ENCODE measurements around the gene CFAP46. TPM values are rescaled to one million over a fixed set of nuclear protein-coding genes. Genes with fewer than 3 reads are reported as not detected.
"Not testable (repeated sequence)": the region's sequence is repeated elsewhere in the genome, so short reads cannot be mapped to it uniquely, and the experiment has no call there.

CFAP46 gene
- total and polyA plus RNA-seq, 3 experiments from 2014 or later, result 0.09 TPM; not detected in 2

DNA sequence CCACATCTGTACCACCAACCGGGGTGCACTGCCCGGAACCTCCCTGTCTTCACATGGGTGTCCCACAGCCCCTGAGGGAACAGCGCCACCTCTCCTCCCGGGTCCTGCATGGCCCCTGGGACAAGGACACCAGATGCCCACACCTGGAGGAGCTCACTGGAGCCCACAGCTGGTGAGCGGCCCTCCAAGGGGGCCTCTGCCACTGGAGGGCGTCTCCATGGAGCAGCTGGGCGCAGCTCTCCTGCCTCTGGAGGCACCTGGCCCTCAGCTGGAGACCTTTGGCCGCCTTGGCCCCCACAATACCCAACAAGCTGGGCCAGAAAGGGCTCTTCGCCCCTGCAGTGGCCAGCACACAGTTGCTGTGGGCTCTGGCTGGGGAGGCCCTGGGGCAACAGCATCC is 149.2 kb downstream of the CFAP46 start:
- Mint-ChIP-seq H3K27me3 (peaks cover 0 to 2% of the 10 kb centered on the region in 2 donors), H3K4me1 (no peaks in the 10 kb centered on the region), H3K36me3 (no peaks in the 10 kb centered on the region), H3K27ac (no peak overlapping the region), H3K9me3 (no peaks in the 10 kb centered on the region), H3K4me3 (no peak overlapping the region)
- ChIA-PET POLR2A (no interaction called here), CTCF (no interaction called here)
- DNase-seq, result no peak
- no peak overlapping the region for H3K27ac ChIP-seq (ENCODE audit: low read depth, low read length)
- no peaks in the 10 kb centered on the region for H3K27me3 ChIP-seq (ENCODE audit: insufficient read depth, low read length, poor library complexity, severe bottlenecking)
- no peak overlapping the region for H3K4me3 ChIP-seq (ENCODE audit: low read length)
- H3K9me3 ChIP-seq (ENCODE audit: low read length), result no peaks in the 10 kb centered on the region
- H3K4me1 ChIP-seq (ENCODE audit: insufficient read depth, low read length), result no peaks in the 10 kb centered on the region
- H3K36me3 ChIP-seq (ENCODE audit: insufficient read depth, low read length), result no peaks in the 10 kb centered on the region

DNA sequence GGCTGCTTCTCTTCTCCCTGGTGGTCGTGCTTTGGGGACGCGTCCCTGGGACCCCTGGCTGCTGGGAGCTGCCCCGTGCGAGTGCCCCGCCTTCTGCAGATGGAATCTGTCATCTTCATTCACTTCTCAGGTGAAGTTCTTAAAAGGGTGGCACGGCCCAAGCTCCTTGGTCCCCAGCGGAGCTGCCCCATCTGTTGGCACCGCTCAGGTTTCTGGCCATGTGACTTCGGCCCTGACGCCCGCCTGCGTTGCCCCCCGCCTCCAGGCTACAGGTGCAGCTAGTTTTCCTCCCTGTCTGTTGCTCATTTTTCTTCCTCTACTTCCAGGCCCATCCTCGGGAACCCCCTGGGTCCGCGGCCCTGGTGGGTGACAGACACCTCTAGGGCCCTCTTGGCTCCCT is 149.6 kb downstream of the CFAP46 start:
- Histone ChIP-seq H3K9me3 (ENCODE audit: low read length) (no peaks in the 10 kb centered on the region), H3K4me3 (ENCODE audit: low read length) (no peak overlapping the region), H3K36me3 (ENCODE audit: insufficient read depth, low read length) (no peaks in the 10 kb centered on the region), H3K27me3 (ENCODE audit: insufficient read depth, low read length, poor library complexity, severe bottlenecking) (no peaks in the 10 kb centered on the region), H3K27ac (ENCODE audit: low read depth, low read length) (no peak overlapping the region), H3K4me1 (ENCODE audit: insufficient read depth, low read length) (no peaks in the 10 kb centered on the region)
- Mint-ChIP-seq H3K4me1 (no peaks in the 10 kb centered on the region), H3K27ac (no peak overlapping the region), H3K36me3 (no peaks in the 10 kb centered on the region), H3K27me3 (peaks cover 0 to 2% of the 10 kb centered on the region in 2 donors), H3K9me3 (no peaks in the 10 kb centered on the region), H3K4me3 (no peak overlapping the region)
- CTCF ChIA-PET, result no interaction called here
- DNase-seq, result no peak
- POLR2A ChIA-PET, result no interaction called here

DNA sequence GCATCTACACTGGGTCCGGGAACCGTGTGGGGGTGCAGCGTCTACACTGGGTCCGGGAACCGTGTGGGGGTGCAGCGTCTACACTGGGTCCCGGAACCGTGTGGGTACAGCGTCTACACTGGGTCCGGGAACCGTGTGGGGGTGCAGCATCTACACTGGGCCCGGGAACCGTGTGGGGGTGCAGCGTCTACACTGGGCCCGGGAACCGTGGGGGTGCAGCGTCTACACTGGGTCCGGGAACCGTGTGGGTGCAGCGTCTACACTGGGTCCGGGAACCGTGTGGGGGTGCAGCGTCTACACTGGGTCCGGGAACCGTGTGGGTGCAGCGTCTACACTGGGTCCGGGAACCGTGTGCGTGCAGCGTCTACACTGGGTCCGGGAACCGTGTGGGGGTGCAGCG is 150.3 kb downstream of the CFAP46 start:
- H3K4me3 ChIP-seq (ENCODE audit: low read length); H3K27ac ChIP-seq (ENCODE audit: low read depth, low read length); DNase-seq; H3K4me3 Mint-ChIP-seq; H3K27ac Mint-ChIP-seq; H3K9me3 ChIP-seq (ENCODE audit: low read length); H3K4me1 ChIP-seq (ENCODE audit: insufficient read depth, low read length); H3K9me3 Mint-ChIP-seq; H3K36me3 ChIP-seq (ENCODE audit: insufficient read depth, low read length); H3K27me3 ChIP-seq (ENCODE audit: insufficient read depth, low read length, poor library complexity, severe bottlenecking); H3K36me3 Mint-ChIP-seq; H3K4me1 Mint-ChIP-seq; POLR2A ChIA-PET; H3K27me3 Mint-ChIP-seq; CTCF ChIA-PET: not testable (repeated sequence)

DNA sequence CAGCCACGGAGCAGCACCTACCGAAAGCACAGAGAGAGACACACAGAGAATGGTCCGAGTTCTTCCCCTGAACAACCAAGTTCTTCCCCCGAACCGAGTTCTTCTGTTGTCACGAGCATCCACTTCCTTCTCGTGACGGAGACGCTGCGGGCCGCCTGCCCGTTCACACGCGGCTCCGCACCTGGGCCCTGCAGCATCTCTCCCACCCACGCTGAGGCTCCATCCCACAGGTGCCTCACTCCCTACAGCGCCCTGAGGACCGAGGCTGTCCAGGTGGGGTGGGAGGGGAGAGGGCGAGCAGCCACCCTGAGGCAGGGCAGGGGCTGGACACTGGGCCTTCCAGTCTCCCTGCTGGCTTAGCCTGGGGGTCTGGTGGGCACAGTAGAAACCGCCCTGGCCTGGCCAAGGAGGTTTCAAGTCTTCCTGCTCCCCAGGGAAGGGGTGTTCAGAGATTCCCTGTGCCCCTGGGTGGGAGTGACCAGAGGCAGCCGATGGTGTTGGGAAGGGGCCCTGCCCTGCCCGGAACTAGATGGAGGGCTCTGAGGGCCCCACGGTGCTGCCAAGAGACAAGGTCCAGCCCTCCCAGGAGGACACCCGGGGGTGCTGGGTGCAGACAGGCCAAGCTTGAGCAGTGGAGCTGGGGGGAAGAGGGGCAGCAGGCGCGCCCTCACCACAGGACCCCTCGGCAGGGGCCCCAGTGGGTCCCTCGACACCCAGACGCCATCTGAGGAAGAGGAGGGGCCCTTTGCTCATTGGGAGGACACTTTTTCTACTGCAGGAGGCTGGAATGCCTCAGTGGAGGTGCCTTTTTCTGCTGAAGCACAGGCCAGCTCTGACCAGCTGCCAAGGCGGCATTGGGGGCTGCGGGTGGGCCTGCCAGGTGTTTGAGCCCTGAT is 151.2 kb downstream of the CFAP46 start:
- Histone ChIP-seq H3K4me3 (ENCODE audit: low read length) (no peak overlapping the region), H3K27me3 (ENCODE audit: insufficient read depth, low read length, poor library complexity, severe bottlenecking) (no peaks in the 10 kb centered on the region), H3K4me1 (ENCODE audit: insufficient read depth, low read length) (no peaks in the 10 kb centered on the region), H3K9me3 (ENCODE audit: low read length) (no peaks in the 10 kb centered on the region), H3K27ac (ENCODE audit: low read depth, low read length) (no peak overlapping the region), H3K36me3 (ENCODE audit: insufficient read depth, low read length) (no peaks in the 10 kb centered on the region)
- Mint-ChIP-seq H3K9me3 (no peaks in the 10 kb centered on the region), H3K4me3 (no peak overlapping the region), H3K27ac (no peak overlapping the region), H3K4me1 (no peaks in the 10 kb centered on the region), H3K27me3 (peaks cover 0 to 2% of the 10 kb centered on the region in 2 donors), H3K36me3 (no peaks in the 10 kb centered on the region)
- DNase-seq, result no peak
- ChIA-PET CTCF (no interaction called here), POLR2A (no interaction called here)

DNA sequence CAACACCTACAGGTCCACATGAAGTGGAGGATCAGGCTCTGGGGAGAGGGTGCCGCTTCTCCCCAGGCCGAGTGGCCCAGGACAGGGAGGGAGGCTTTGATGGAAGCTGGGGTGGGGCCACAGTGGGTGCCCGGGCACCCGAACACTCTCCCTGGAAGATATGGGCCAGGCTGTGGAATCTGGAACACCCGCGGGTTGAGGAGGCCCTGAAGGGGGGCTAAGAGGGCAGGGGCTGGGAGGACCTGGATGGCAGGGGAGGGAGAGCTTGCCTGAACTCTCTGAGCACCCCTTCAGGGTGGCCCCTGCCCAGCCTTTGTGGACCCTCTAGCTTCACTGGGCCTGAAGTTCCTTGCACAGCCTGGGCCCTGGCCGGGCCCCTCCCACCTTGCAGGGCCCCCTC is 151.9 kb downstream of the CFAP46 start:
- Histone ChIP-seq H3K27me3 (ENCODE audit: insufficient read depth, low read length, poor library complexity, severe bottlenecking) (no peaks in the 10 kb centered on the region), H3K4me3 (ENCODE audit: low read length) (no peak overlapping the region), H3K4me1 (ENCODE audit: insufficient read depth, low read length) (no peaks in the 10 kb centered on the region), H3K27ac (ENCODE audit: low read depth, low read length) (no peak overlapping the region), H3K36me3 (ENCODE audit: insufficient read depth, low read length) (no peaks in the 10 kb centered on the region), H3K9me3 (ENCODE audit: low read length) (no peaks in the 10 kb centered on the region)
- Mint-ChIP-seq H3K9me3 (no peaks in the 10 kb centered on the region), H3K4me1 (no peaks in the 10 kb centered on the region), H3K27ac (no peak overlapping the region), H3K36me3 (no peaks in the 10 kb centered on the region), H3K27me3 (peaks cover 0 to 2% of the 10 kb centered on the region in 2 donors), H3K4me3 (no peak overlapping the region)
- DNase-seq, result no peak
- CTCF ChIA-PET, result no interaction called here
- POLR2A ChIA-PET, result no interaction called here

DNA sequence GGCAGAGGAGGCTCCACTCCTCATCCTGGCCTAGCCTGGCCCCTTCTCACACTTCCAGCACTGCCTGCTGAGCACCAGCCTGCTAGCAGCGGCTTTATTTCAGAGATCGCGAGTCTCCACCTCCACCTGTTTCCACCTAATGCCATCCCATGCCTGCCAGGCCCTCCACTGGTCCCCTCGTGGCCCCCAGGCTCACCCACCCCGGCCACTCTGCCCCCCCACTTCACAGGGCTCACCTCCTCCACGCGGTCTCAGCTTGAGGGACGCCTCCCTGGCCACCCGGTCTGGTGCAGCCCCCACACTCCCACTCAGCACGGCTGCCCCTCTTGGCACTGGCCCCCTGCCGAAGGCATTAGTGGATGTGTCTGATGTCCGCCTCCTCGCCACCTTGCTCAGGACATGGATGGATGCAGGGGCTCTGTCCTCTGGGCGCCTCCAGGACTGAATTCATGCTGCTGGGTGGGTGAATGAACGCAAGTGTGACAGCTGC is 152.7 kb downstream of the CFAP46 start:
- Histone ChIP-seq H3K36me3 (ENCODE audit: insufficient read depth, low read length) (no peaks in the 10 kb centered on the region), H3K4me3 (ENCODE audit: low read length) (no peak overlapping the region), H3K9me3 (ENCODE audit: low read length) (no peaks in the 10 kb centered on the region), H3K27me3 (ENCODE audit: insufficient read depth, low read length, poor library complexity, severe bottlenecking) (no peaks in the 10 kb centered on the region), H3K4me1 (ENCODE audit: insufficient read depth, low read length) (no peaks in the 10 kb centered on the region), H3K27ac (ENCODE audit: low read depth, low read length) (no peak overlapping the region)
- Mint-ChIP-seq H3K36me3 (no peaks in the 10 kb centered on the region), H3K27ac (no peak overlapping the region), H3K27me3 (peaks cover 0 to 2% of the 10 kb centered on the region in 2 donors), H3K4me1 (no peaks in the 10 kb centered on the region), H3K9me3 (no peaks in the 10 kb centered on the region), H3K4me3 (no peak overlapping the region)
- POLR2A ChIA-PET, result no interaction called here
- CTCF ChIA-PET, result no interaction called here
- no peak for DNase-seq

DNA sequence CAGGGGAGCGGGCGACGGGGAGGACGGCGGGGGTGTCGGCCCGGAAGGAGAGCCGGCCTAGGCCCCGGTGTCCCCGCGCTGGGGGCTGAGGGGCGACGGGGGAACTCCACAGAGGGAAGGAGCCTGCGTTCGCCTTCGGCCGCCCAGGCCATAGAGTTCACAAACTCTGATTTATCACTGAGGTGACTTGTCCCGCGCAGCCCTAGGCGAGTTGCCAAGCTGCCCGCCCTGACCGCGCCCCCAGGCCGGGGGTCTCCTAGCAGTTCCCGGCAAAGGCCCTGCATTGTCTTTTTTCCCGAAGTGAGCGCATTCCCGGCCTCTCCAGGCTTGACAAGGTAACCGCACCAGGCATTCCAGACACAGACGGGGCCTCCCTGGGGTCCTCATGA is 153.5 kb downstream of the CFAP46 start:
- Mint-ChIP-seq H3K36me3 (no peaks in the 10 kb centered on the region), H3K9me3 (no peaks in the 10 kb centered on the region), H3K27me3 (peaks cover under 1 to 4% of the 10 kb centered on the region in 2 donors), H3K27ac (no peak overlapping the region), H3K4me1 (no peaks in the 10 kb centered on the region), H3K4me3 (no peak overlapping the region)
- H3K4me1 ChIP-seq (ENCODE audit: insufficient read depth, low read length), result no peaks in the 10 kb centered on the region
- H3K9me3 ChIP-seq (ENCODE audit: low read length), result no peaks in the 10 kb centered on the region
- POLR2A ChIA-PET, result no interaction called here
- H3K36me3 ChIP-seq (ENCODE audit: insufficient read depth, low read length), result no peaks in the 10 kb centered on the region
- no peaks in the 10 kb centered on the region for H3K27me3 ChIP-seq (ENCODE audit: insufficient read depth, low read length, poor library complexity, severe bottlenecking)
- no peak overlapping the region for H3K27ac ChIP-seq (ENCODE audit: low read depth, low read length)
- CTCF ChIA-PET, result no interaction called here
- H3K4me3 ChIP-seq (ENCODE audit: low read length), result no peak overlapping the region
- no peak for DNase-seq

DNA sequence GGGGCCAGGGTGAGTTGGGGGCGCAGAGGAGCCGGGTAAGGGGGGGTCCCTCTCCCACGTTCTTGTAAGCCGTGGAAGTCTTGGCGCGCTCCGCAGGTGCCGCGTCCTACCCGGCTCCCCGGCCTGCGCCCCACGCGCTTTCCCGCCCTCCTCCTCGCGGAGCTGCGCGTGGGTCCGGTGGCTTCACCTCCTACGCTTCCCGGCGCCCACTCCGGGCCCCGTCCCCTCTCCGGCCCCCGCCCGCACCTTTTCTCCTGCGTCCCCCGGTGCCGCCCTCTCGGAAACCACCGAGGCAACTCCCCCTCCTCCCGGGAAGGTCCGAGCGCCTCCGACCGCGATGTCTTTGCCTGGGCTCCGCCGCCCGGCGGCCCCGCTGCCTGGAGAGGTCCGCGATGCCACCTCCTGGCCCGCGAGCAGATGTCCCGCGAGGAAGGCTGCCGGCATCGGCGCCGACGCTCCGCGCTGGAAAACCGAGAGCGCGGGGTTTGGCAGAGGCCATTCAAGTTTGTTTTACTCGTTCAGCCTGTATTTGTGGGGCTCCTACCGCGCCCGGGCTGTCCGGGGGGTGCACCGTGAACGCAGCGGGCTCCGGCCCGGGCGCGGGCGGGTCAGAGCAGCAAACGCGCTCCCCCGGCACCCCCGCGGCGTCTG is 154.1 kb downstream of the CFAP46 start:
- Histone ChIP-seq H3K4me1 (ENCODE audit: insufficient read depth, low read length) (no peaks in the 10 kb centered on the region), H3K36me3 (ENCODE audit: insufficient read depth, low read length) (no peaks in the 10 kb centered on the region), H3K9me3 (ENCODE audit: low read length) (no peaks in the 10 kb centered on the region), H3K27me3 (ENCODE audit: insufficient read depth, low read length, poor library complexity, severe bottlenecking) (no peaks in the 10 kb centered on the region), H3K4me3 (ENCODE audit: low read length) (no peak overlapping the region), H3K27ac (ENCODE audit: low read depth, low read length) (no peak overlapping the region)
- Mint-ChIP-seq H3K36me3 (peaks cover 0 to 4% (median 1%) of the 10 kb centered on the region in 3 donors), H3K4me3 (no peak overlapping the region), H3K27me3 (peaks cover 5 to 9% of the 10 kb centered on the region in 2 donors), H3K9me3 (peaks cover 0 to 4% (median 2%) of the 10 kb centered on the region in 5 donors), H3K27ac (no peak overlapping the region), H3K4me1 (peaks cover 3% of the 10 kb centered on the region in 3 donors)
- no peak for DNase-seq
- CTCF ChIA-PET, result no interaction called here
- POLR2A ChIA-PET, result no interaction called here

Measured in CD8-positive, alpha-beta memory T cell (primary cell).